T-helper 2 cell treated with Interferon-gamma antibody and Interleukin-4, amounts not matched to agents 100 ng/mL and 5 ng/mL, for 36 hours (primary cell): ENCODE measurements around the gene SERINC2. TPM values are rescaled to one million over a fixed set of nuclear protein-coding genes. Genes with fewer than 3 reads are reported as not detected.
"Not testable (repeated sequence)": the region's sequence is repeated elsewhere in the genome, so short reads cannot be mapped to it uniquely, and the experiment has no call there.

Source experiments
- intact Hi-C: fragments of 100-400 bp; cut with micrococcal nuclease; formaldehyde crosslinking; loops from one replicate; pipeline ENCODE4 v1.15.1; 2023
- total RNA-seq: library from RNA; stranded (reverse); gene quantifications from 2 replicates; pipeline ENCODE4 v1.2.3, GENCODE V29; 2022

Gene SERINC2
- total RNA-seq, 1 donor from 2014 or later = not detected

- intact Hi-C loops = no loop called here
Observed at GRCh38 chr1:31383967-31384366, 29.0 kb upstream of the SERINC2 start.

- intact Hi-C loops = not testable (repeated sequence)
Observed at GRCh38 chr1:31386576-31387243, 26.3 kb upstream of the SERINC2 start.

GRCh38 chr1:31387612-31388011 lies 25.4 kb upstream of the SERINC2 start:
- intact Hi-C loops = no loop called here

GRCh38 chr1:31389616-31390015 lies 23.4 kb upstream of the SERINC2 start:
- intact Hi-C loops = no loop called here

GRCh38 chr1:31390071-31390470 lies 22.9 kb upstream of the SERINC2 start:
- intact Hi-C loops = no loop called here

GRCh38 chr1:31393463-31393862 lies 19.6 kb upstream of the SERINC2 start:
- intact Hi-C loops = no loop called here

GRCh38 chr1:31394584-31395193 lies 18.3 kb upstream of the SERINC2 start:
- intact Hi-C loops = loop anchor here (1.0 to 2.0 kb wide), 3 partner anchors 16 to 155 kb away; no protein-coding TSS in a partner anchor

GRCh38 chr1:31396633-31397351 lies 16.2 kb upstream of the SERINC2 start:
- intact Hi-C loops = no loop called here

- intact Hi-C loops = no loop called here
Observed at GRCh38 chr1:31397360-31398095, 15.5 kb upstream of the SERINC2 start.

GRCh38 chr1:31398246-31398645 lies 14.8 kb upstream of the SERINC2 start:
- intact Hi-C loops = no loop called here

GRCh38 chr1:31399976-31400375 lies 13.0 kb upstream of the SERINC2 start:
- intact Hi-C loops = no loop called here

- intact Hi-C loops = no loop called here
Observed at GRCh38 chr1:31400393-31400792, 12.6 kb upstream of the SERINC2 start.

GRCh38 chr1:31401241-31401640 lies 11.8 kb upstream of the SERINC2 start:
- intact Hi-C loops = no loop called here

GRCh38 chr1:31405578-31406245 lies 7.3 kb upstream of the SERINC2 start:
- intact Hi-C loops = no loop called here

GRCh38 chr1:31407029-31407626 lies 5.9 kb upstream of the SERINC2 start:
- intact Hi-C loops = no loop called here

- intact Hi-C loops = no loop called here
Observed at GRCh38 chr1:31408788-31409318, 4.2 kb upstream of the SERINC2 start.

- intact Hi-C loops = loop anchor here (1.0 kb wide), 1 partner anchor 15 kb away; no protein-coding TSS in a partner anchor
Observed at GRCh38 chr1:31409946-31410858, 2.8 kb upstream of the SERINC2 start.

GRCh38 chr1:31410871-31411270 lies 2.1 kb upstream of the SERINC2 start:
- intact Hi-C loops = loop anchor here (1.0 kb wide), 1 partner anchor 16 kb away; no protein-coding TSS in a partner anchor

- intact Hi-C loops = no loop called here
Observed at GRCh38 chr1:31412205-31412604, 808 bp upstream of the SERINC2 start.
